HG02840 (cell line): ENCODE results near the gene VEGFA.

Source experiments
- ATAC-seq: cut with Tn5 transposase; IDR thresholded peaks from one replicate; pipeline ENCODE4 v1.9.1; 2021; ENCODE audit warnings: mild to moderate bottlenecking, moderate library complexity, moderate number of reproducible peaks; ENCODE audit not compliant: unreplicated experiment, low FRiP score

VEGFA gene

GRCh38 chr6:43800746-43801494 is 30.9 kb downstream of the VEGFA start:
- ATAC-seq, result no peak

DNA sequence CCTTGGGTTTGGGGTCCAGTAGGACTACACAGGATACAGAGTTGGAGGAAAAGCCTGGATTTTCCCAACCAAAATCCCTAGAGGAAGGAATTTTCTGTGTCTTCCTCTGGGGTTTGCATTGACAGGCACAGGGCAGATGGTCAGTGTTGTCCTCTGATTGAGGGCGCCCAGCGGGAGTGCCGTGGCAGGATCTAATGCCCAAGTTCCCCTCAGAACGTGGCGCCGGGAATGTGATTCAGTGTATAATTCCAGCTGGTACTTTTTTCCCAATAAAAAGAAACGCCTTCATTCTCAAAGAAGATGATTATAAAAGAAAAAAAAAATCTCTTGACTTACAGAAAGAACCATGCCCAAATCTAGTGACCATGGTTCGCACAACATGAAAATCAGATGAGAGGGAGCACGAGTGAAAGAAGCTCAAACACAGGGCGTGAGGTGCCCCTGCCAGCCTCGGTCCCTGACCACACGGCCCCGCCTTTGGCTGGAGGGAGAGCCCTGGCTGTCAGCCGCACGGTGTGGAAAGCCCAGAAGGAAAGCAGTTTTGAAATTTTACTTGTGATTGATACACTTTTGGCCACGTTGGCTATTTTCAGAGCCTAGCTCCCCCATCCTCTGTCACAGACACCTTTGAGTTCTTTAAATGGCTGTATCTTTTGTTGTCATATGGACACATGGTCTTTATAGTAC is 31.6 kb downstream of the VEGFA start:
- no peak for ATAC-seq

DNA sequence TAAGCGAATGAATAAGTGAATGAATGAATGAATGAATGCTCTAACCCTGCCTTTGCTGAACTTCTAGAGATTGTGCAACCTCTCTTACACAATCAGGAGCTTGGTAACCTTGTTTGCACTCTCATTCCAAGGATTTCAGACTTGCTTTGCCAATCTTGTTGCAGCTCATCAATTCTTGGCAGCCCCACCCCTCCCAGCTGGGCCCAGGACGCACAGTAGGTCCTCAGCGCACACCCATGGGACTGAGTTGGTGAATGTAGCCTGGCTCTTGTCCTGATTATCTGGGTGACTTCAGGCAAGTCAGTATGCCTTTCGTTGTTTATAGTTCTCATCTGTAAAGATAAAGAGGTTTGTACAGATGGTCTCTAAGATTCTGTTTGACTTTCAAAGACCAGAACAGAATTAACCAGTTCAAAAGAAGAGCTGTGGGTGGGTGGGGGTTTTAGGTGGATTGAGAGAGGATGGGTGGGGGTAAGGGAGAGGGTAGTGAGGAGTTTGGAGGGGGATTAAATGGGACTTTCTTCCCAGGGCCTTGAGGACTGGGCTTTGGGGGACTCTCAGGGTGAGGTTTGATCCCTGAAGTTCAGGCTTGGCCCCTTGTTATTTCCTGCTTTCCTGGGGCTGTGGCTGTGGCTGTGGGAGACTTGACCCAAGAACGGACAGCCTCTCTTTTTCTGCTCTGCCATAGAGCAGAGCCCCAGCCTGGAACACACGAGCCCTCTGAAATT is 33.2 kb downstream of the VEGFA start:
- no peak for ATAC-seq

DNA sequence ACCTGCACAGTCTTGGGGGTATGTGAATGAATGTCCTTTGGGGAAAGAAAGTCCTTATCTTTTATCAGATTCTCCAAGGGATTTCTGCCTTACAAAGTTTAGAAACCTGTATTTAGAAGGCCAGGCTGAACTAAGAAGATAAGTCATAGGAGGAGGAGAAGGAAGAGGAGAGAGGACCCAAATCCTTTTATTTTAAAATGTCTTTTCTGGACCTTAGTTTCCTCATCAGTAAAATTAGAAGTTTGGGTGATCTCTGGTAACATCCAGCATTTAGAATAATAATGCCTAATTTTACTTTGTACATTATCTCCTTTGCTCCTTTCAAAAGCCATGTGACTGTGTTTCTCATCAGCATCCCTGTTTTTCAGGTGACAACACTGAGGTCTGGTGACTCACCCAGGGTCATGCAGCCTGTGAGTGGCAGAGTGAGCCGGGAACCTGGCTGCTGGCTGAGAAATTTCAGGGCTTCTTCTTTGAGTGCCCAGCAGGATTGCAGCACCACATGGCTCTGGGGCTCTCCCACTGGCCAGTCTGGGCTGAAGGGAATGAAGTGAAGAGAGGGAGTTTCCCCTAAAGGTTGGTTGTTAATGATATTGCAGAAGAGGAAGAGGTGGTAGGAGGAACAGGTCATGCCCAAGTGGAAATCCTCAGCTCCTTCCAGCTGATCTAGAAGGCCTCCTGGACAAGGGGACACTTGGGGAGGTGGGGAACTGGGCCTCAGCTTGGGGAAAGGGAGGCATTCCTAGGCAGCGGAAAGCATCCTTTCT is 34.0 kb downstream of the VEGFA start:
- no peak for ATAC-seq

DNA sequence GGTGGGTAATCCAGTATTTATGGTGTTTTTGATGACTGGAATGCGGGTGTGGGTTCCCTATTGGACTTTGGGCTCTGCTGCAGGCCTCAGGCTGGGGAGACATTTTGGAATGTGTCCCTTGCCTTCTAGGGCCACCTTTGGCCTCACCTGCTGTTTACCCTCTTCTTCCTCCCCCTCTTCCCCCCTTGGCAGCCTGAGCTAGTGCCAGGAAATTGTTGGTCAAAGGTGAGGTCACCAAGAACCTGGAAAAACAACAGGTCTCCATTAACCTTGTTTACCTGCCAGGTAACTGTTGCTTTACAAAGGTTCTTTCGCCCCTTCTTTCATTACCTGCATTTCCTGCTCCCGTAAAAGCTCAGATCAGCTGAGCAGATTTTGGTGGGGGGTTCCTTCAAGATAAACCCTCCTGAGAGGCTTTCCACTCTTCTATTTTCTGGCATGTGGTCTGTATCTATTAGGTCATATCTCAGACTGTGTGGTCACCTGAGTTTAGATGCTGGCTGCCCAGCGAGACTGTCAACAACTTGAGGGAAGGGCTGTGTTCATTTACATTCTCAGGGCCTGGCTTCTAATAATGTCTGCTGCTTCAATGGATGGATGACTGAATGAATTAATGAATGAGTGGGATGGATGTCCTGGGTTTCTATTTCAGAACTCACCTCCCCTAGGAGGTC is 34.7 kb downstream of the VEGFA start:
- ATAC-seq, result no peak

GRCh38 chr6:43805699-43806042 is 35.7 kb downstream of the VEGFA start:
- ATAC-seq, result no peak

DNA sequence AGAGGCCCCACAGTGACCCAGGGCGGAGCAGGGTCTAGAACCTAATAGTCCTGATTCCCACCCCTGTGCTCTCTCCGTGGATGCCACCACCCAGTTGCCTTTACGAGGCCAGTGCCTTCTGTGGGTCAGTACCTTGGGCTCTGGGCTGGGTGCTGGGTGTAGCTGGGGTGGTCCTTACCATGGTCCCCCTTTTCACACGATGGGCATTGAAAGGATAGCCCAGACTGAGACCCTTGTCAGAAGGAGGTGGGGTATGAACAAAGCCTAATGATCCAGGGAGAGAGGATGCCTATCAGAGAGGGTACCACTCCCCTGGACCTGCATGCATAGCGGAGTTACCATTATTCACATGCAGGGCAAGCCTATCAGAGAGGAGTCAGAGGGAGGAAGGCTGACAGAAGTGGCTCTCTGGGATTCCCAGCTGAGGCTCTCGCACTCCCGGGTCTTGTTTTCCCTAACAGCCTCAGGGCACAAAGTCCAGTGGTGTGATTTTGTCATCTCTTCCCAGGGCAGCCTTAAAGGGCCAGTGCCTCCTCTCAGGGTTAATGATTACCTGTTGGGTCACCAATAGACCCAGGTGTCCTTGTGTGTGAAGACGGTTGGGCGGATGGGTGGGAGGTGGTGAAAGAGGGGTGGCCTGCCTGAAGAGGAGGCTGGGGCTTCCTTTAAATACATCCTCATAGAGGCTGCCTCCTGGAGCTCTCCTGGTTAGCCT is 36.2 kb downstream of the VEGFA start:
- no peak for ATAC-seq

GRCh38 chr6:43806758-43807227 is 36.8 kb downstream of the VEGFA start:
- ATAC-seq, result no peak

- ATAC-seq, result no peak
Observed at GRCh38 chr6:43807228-43808061, 37.4 kb downstream of the VEGFA start.

- no peak for ATAC-seq
Observed at GRCh38 chr6:43808412-43808811, 38.4 kb downstream of the VEGFA start.

DNA sequence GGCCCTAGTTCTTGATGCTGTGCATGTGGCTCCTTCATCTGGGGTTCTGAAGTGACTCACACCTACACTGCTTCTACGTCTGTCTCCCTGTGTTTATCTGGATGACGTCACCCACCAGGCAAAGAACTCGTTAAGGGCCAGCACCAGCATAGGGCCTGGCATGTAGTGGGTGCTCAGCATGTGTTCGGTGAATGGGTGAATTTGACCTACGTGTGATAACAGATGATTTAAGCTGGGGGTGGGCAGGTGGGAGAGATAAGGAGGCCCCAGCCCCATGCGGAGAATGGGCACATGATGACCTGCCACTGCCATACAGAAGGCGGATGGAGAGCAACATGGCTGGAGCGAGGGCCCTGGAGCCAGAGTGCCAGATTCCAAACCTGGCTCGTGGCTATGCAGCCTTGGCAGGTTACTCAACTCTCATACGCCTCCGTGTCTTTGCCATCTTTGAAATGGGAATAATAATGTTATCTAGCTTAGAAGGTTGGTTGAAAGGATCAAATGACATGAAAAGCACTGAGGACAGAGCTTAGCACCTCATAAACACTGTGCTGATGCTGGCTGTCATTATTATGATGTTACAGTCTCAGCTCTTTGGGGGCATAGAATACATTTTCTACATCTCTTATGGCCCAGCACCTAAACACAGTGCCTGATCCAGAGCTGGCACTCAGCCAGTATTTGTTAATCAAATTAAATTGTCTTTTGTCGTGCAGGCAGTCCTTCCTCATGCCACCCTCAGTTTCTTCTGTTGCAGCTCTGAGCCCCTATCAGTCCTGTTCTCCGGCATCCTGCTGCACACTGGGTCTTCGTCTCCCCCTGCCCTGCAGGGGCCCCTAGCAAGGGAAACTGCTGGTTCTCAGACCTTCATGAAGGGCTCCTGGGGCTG is 39.6 kb downstream of the VEGFA start:
- no peak for ATAC-seq

DNA sequence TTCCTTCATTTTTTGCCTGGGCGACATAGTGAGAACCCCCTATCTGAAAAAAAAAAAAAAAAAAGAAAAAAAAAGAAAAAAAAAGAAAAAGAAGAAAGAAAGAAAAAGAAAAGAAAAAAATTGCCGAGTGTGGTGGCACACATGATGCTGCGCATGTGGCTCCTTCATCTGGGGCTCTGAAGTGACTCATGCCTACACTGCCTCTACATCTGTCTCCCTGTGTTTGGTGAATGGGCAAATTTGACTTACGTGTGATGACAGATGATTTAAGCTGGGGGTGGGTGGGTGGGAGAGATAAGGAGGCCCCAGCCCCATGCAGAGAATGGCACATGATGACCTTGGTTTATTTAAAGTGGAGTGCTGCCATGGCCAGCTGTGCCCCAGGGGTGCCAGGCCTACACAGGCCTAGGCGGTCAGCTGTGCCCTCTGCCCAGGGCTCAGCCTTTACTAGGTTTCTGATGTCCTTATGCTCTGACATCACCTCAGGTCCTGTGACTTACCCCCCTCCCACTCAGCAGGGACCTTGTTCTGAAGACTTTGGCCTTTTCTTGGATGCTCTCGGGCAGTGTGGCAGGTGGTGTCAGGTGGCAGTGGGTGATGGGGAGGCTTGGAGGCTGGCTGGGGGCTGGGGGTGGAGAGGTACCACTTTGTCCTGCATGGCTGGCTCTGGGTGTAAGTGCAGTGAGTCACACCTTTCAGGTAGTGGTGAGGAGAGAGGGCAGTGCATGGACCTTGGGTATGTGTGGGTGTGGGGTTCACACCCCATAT is 41.1 kb downstream of the VEGFA start:
- no peak for ATAC-seq

- no peak for ATAC-seq
Observed at GRCh38 chr6:43811733-43812099, 41.7 kb downstream of the VEGFA start.

- ATAC-seq, result no peak
Observed at GRCh38 chr6:43812850-43813578, 43.0 kb downstream of the VEGFA start.

GRCh38 chr6:43814111-43814510 is 44.1 kb downstream of the VEGFA start:
- no peak for ATAC-seq

DNA sequence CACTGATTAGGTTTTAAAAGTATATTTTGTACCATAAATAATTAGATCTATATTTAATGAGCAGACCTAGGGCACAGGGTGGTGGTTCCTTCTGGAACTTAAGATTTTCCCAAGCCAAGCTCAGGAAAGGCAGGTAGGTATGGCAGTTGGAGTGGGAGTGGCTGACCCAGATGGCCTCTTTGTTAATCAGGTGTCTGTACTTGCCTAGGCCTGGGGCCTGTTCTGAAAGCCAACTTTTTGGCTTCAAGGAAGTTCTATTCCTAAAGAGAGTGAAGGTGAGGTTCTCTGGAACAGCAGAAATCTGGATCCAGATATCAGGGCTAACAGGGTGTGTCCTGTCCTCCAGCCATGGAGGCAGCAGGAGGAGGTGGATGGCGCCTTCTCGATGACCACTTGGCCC is 44.9 kb downstream of the VEGFA start:
- ATAC-seq, result no peak
